Adipocyte (in vitro differentiated cells): ENCODE results near the gene MOB1A.
A peak's percentile ranks its signal among the peaks of the same experiment; 100 is the strongest.
"Not testable (repeated sequence)": the region's sequence is repeated elsewhere in the genome, so short reads cannot be mapped to it uniquely, and the experiment has no call there.

Experiments
- DNase-seq: peaks from one replicate; pipeline ENCODE4 v3.0.0-alpha.2; 2015; ENCODE audit warnings: low read depth
- H3K27me3 ChIP-seq: replicated peaks from 2 replicates; pipeline ENCODE4 v1.7.0; 2013; ENCODE audit warnings: mild to moderate bottlenecking, low read length, moderate library complexity; ENCODE audit not compliant: control insufficient read depth, insufficient read depth
- H3K36me3 ChIP-seq: 2 replicates; pipeline ENCODE4 v1.7.0; 2013; ENCODE audit warnings: low read length, mild to moderate bottlenecking, moderate library complexity; ENCODE audit not compliant: control insufficient read depth, insufficient read depth, severe bottlenecking
- H3K4me1 ChIP-seq: 2 replicates; pipeline ENCODE4 v1.7.0; 2013; ENCODE audit warnings: mild to moderate bottlenecking, low read length, moderate library complexity; ENCODE audit not compliant: control insufficient read depth, insufficient read depth
- H3K4me3 ChIP-seq: 2 replicates; pipeline ENCODE4 v1.7.0; 2013; ENCODE audit warnings: mild to moderate bottlenecking, low read length, moderate library complexity
- H3K9ac ChIP-seq: 2 replicates; pipeline ENCODE4 v1.7.0; 2013; ENCODE audit warnings: mild to moderate bottlenecking, low read length, moderate library complexity
- H3K9me3 ChIP-seq: 2 replicates; pipeline ENCODE4 v1.7.0; 2013; ENCODE audit warnings: mild to moderate bottlenecking, low read length, moderate library complexity; ENCODE audit not compliant: control insufficient read depth

Gene MOB1A

DNA sequence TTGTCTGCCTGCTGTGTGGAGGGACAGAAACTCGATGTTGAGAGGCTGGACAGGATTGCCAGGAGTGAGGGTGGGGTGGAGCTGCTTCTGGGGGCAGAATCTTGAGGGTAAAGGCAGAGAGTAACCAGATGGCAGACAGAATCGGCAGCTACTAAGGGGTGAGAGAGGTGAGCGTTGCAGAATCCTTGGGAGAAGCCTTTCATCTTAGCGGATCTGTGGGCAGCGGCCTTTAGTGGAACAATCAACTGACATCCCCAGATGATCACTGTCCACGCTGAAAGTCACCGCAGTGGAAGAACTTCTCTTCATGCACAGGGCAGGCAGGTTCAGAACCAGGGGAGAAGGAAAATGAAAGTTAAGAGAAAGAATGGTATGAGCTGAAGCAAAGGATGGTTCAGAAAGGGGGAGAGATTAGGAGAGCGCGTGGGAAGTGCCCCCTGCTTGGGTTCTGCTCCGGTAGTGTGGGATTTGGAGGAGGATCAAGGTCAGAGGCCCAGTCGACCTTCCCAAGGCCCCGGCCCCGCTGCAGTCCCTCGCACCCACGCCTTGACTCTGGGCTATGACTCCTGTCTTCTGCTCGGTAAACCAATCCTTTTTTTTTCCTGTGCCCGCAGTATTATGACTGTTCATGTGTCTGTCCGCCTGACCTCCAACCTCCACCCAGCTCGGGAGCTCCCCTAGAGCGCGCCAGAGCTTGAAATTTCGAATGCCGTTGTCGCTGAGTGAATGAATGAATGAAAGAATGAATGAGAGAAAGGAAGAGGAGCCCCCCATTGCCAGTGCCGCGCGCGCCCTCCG, 31.6 kb downstream of the MOB1A start:
- no peaks in the 10 kb centered on the region for H3K27me3 ChIP-seq
- peaks cover 20% of the 10 kb centered on the region for H3K36me3 ChIP-seq
- peak overlapping the region; percentile 85 for H3K4me3 ChIP-seq
- peak; percentile 59 for DNase-seq
- H3K4me1 ChIP-seq = peaks cover 16% of the 10 kb centered on the region
- H3K9me3 ChIP-seq = no peaks in the 10 kb centered on the region
- H3K9ac ChIP-seq = peak overlapping the region; percentile 82

DNA sequence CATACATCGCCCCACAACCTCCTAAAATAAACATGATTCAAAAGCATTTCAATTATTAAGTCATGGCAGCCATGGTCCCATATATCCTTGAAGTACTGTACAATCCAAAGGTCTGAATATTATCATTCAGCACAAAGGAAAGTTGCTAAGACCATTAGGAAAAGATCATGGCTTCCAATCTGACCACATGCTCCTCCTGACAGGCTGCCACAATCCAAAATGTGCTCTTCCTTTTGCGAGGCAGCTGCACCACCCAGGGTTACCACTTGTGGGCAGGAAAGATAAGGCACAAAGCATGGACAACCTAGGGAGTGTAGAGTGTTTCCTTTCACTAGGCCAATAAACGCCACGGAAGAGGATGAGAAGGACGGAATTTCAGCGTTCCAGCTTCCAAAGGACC, 36.3 kb downstream of the MOB1A start:
- H3K9ac ChIP-seq = no peak overlapping the region
- peaks cover 10% of the 10 kb centered on the region for H3K4me1 ChIP-seq
- DNase-seq = no peak
- peaks cover 11% of the 10 kb centered on the region for H3K36me3 ChIP-seq
- no peak overlapping the region for H3K4me3 ChIP-seq
- no peaks in the 10 kb centered on the region for H3K9me3 ChIP-seq
- no peaks in the 10 kb centered on the region for H3K27me3 ChIP-seq

DNA sequence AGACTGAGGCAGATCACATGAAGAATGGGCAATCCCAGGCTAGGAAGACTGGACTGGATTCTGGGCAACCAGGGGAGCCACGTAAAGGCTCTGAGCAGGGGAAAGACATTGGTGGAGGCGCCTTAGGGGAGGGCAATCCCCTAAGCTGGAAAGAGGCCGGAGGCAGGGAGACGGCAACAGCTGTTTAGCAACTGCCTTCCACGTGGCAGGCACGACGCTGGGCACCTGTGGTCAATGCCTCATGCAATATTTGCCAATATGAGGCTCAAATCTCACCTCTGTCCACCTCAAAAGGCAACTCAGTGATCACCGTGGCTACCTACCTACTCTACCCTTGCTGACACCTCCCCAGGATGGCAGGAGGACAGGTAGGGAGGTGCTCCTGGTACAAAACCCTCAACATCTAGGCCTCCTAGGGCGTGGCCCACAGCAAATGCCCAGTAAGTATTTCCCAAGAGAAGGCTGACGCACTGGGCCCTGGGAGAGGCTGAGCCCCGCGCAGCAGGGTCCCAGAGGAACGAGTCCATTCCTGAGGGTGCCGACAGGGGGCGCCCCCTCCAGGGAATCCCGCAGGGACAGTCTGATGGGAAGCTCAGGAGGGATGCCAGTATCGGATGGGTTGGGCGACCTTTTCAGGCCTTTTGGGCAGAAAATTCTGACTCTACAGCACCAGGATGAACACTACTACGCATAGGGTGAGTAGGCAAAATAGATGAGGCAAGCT, 39.9 kb downstream of the MOB1A start:
- Histone ChIP-seq H3K4me3 (no peak overlapping the region), H3K36me3 (peaks cover 23% of the 10 kb centered on the region), H3K27me3 (no peaks in the 10 kb centered on the region), H3K4me1 (no peaks in the 10 kb centered on the region), H3K9ac (no peak overlapping the region), H3K9me3 (no peaks in the 10 kb centered on the region)
- no peak for DNase-seq

DNA sequence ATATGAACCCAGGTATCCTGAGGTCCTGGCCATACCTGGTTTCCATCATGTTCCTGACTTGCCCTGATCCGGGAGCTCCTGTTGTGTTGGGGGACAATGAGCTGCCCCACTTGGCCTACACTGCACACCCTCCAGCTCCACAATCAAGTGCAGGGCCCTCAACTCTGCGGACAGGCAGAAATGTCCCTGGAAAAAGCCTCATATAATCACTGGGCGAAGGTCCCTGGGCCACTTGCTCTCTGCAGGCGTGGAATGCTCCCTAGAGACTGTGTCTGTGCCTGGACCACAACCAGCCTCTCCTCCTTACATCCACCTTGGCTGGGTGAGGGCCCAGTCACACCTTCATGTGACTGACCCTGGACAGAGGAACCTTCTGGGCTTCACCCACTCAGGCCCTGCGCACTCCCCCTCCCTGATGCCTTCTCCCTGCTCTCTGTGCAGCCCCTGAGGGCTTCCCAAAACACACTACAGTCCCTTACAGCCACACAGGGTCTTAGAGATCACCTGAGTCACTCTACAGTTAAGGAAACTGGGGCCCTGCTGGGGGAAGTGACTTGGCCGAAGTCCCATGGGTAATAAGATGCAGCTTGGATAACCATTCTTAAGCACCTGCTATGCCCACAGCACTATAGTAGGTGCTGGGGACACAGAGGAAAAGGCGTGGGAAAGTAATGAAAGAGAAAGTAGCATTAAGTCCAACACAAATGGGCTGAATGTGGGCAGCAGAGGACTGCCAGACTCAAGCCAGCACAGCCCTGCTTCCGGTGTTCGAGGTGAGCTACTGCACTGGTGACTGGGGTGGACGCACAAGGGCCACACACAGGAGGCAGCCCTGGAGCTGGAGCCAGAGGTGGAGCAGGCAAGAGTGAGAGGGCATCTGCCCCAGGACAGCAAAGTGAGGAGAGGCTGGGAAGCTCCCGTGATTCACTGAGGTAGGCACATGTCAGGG, 40.8 kb downstream of the MOB1A start:
- H3K36me3 ChIP-seq = peaks cover 28% of the 10 kb centered on the region
- H3K9ac ChIP-seq = no peak overlapping the region
- DNase-seq = no peak
- H3K9me3 ChIP-seq = peaks cover 4% of the 10 kb centered on the region
- H3K4me3 ChIP-seq = no peak overlapping the region
- H3K4me1 ChIP-seq = no peaks in the 10 kb centered on the region
- H3K27me3 ChIP-seq = no peaks in the 10 kb centered on the region

DNA sequence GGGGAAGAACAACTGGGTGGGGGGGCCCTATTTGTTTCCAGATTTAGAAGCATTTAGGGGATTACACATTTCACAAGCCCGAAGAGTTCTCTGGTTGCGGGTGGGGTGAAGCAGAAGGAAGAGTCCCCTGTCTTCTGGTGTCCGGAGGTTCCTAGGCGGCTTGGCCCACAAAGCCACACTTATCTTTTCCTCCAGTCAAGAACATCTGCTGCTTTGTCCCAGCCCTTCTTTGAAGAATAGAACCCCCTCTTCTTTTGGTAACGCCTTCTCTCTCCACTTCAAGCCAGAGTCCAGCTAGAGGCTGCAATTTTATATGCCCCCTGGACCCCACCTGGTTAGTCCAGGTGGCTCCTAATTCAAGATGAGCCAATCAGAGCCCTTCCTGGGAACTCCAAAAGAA, 46.8 kb downstream of the MOB1A start:
- DNase-seq = no peak
- Histone ChIP-seq H3K27me3 (peaks cover 9% of the 10 kb centered on the region), H3K36me3 (peaks cover 20% of the 10 kb centered on the region), H3K9me3 (peaks cover 4% of the 10 kb centered on the region), H3K9ac (no peak overlapping the region), H3K4me1 (no peaks in the 10 kb centered on the region), H3K4me3 (no peak overlapping the region)

DNA sequence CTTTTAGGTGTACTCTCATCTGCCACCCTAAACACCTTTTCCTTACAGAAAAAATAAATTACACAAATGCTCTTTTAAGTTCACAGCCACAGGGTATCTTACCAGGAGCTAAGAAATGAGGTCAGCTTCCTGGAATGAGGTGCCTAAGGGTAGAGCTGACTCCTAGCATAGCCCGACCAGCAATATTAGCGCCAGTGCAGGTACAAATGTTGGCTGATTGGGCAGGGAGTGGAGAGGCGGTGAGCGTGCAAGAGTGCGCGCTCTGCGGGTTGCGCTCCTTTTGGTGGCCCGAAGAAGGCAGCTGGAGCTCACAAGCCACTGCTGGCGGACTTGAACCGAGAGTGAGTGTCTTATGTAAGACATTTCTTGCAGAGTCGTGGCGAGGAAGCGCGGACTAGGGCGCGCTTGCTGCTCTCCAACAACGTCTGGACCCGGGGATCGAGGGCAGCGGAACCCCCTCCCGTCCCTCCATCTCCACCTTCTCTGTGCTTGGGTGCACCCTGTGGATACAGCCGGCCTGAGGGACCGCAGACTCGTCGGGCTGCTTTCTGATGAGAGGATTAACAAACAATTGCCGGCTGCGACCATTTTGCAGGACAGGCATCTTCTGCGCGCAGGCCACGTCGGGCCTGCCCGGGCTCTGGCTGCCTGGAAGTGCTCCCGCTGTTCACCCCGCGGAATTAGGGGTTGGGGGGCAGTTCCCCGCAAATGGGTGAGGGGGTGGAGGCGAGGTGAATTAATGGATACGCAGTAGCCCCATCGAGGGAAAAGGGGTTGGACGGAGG, 48.3 kb downstream of the MOB1A start:
- Histone ChIP-seq H3K4me1 (no peaks in the 10 kb centered on the region), H3K4me3 (peak overlapping the region; percentile 4), H3K27me3 (peaks cover 9% of the 10 kb centered on the region), H3K9ac (no peak overlapping the region), H3K9me3 (peaks cover 4% of the 10 kb centered on the region), H3K36me3 (peaks cover 20% of the 10 kb centered on the region)
- no peak for DNase-seq

DNA sequence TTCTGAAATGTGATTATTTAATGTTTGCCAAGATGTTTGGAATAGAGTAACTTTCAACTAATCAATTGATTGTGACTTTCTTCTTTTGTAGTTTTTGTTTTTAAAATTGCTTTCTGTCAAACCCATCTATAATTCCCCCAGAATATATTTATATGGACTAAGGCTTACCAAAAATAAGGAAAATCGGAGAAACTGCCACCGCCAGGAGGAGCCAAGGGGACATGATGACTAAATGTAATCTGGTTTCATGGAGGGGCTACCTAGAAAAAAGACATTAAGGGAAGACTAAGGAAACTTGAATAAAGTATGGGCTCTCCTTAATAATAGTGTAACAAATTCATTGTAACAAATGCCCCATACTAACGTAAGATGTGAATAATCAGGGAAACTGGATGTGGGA, 50.5 kb downstream of the MOB1A start:
- no peaks in the 10 kb centered on the region for H3K4me1 ChIP-seq
- H3K9me3 ChIP-seq = peaks cover under 1% of the 10 kb centered on the region
- no peak overlapping the region for H3K4me3 ChIP-seq
- DNase-seq = no peak
- H3K9ac ChIP-seq = no peak overlapping the region
- peaks cover under 1% of the 10 kb centered on the region for H3K36me3 ChIP-seq
- peaks cover 9% of the 10 kb centered on the region for H3K27me3 ChIP-seq

DNA sequence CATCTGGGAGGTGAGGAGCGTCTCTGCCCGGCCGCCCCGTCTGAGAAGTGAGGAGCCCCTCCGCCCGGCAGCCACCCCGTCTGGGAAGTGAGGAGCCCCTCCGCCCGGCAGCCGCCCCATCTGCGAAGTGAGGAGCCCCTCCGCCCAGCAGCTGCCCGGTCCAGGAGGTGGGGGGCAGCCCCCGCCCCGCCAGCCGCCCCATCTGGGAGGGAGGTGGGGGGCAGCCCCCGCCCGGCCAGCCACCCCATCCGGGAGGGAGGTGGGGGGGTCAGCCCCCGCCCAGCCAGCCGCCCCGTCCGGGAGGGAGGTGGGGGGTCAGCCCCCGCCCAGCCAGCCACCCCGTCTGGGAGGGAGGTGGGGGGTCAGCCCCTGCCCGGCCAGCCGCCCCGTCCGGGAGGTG, 54.7 kb downstream of the MOB1A start:
- not testable (repeated sequence) for H3K9ac ChIP-seq, H3K4me1 ChIP-seq, DNase-seq, H3K9me3 ChIP-seq, H3K27me3 ChIP-seq, H3K36me3 ChIP-seq, H3K4me3 ChIP-seq

DNA sequence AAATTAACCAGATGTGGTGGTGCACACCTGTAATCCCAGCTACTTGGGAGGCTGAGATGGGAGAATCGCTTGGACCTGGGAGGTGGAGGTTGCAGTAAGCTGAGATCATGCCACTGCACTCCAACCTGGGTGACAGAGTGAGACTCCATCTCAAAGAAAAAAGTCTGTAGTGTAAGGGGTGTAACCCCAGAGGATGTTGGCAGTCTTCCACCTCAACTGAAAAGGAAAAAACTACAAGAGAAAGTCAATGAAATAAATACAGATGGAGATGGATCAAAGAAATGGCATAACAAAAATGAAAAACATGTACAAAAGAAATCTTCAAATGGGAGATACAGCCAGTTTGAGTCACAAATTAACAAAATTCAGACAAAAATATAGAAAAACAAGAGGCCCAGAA, 56.8 kb downstream of the MOB1A start:
- not testable (repeated sequence) for H3K27me3 ChIP-seq, H3K9ac ChIP-seq, DNase-seq, H3K4me3 ChIP-seq, H3K4me1 ChIP-seq, H3K36me3 ChIP-seq, H3K9me3 ChIP-seq

DNA sequence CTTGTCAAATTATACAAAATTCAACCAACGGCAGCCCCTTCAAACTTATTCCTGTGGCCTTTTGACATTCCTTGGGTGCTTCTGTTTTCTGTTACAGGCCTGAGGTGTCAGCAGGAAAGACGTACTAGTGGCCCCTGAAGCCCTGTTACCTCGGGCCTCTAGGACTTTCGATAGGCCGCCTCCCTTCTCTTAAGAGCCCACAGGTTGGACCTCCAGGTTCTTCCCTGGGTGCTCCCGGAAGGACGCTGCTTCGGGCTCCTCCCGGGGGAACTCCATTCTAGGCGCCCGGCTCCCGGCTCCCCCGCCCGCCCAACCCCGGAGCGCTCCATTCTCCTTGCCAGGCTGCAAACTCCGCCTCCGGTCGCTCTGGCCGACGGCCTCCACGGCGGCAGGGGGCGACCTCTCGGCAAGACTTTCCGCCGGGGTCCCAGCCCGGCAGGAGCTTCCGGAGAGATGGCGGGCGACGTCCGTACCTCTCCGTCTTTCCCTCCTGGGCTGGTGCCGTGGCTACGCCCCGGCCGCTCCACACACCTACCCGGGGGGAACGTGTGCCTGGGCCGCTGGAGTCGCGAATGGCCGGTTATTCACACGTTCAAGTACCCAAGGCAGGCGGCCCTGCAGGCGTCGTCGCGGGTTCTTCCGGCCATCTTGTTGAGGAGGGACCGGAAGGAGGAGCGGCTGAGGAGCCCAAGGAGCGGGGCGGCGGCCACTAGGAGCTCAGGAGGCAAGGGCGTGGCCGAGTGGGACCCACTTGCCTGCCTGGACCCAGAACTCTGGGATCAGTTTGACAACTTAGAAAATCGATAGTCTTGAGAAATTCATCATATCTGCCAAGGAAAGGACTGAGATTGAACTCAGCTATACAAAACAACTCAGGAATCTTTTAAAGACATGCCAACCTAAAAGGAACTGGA, 58.5 kb downstream of the MOB1A start:
- peak; percentile 89 for DNase-seq
- Histone ChIP-seq H3K4me1 (peaks cover 6% of the 10 kb centered on the region), H3K9ac (peak overlapping the region; percentile 85), H3K4me3 (peak overlapping the region; percentile 89), H3K36me3 (no peaks in the 10 kb centered on the region), H3K27me3 (no peaks in the 10 kb centered on the region), H3K9me3 (no peaks in the 10 kb centered on the region)
